GM23338 (cell line): Measurements from ENCODE around the gene SH3GL3. TPM values are rescaled to one million over a fixed set of nuclear protein-coding genes. Genes with fewer than 3 reads are reported as not detected.

Experiments used
- ATAC-seq: fragments of 200-7000 bp; cut with Tn5 transposase; 3 replicates; pipeline ENCODE4 v1.9.1; 2020
- DNase-seq: peaks from one replicate; pipeline ENCODE4 v3.0.0-alpha.2; 2015; ENCODE audit warnings: low spot score
- H2AFZ ChIP-seq: fragments of 200-600 bp; sonication (generic); 2 replicates; pipeline ENCODE4 v1.8.0; 2016; ENCODE audit warnings: antibody characterized with exemption, mild to moderate bottlenecking, moderate library complexity
- H3F3A ChIP-seq: fragments of 200-600 bp; sonication (generic); replicated peaks from 2 replicates; pipeline ENCODE4 v1.8.0; 2017; ENCODE audit warnings: antibody characterized with exemption, mixed run types, low read depth
- H3K27ac ChIP-seq: fragments of 200-600 bp; sonication (generic); 2 replicates; pipeline ENCODE4 v1.6.1; 2016; ENCODE audit warnings: low read depth
- H3K27me3 ChIP-seq: fragments of 200-600 bp; sonication (generic); 2 replicates; pipeline ENCODE4 v1.8.0; 2016; ENCODE audit warnings: mild to moderate bottlenecking, mixed run types, moderate library complexity; ENCODE audit not compliant: insufficient read depth
- H3K36me3 ChIP-seq: fragments of 200-600 bp; sonication (generic); 2 replicates; pipeline ENCODE4 v1.8.0; 2016; ENCODE audit warnings: mild to moderate bottlenecking; ENCODE audit not compliant: insufficient read depth
- H3K4me1 ChIP-seq: fragments of 200-600 bp; sonication (generic); 2 replicates; pipeline ENCODE4 v1.8.0; 2016; ENCODE audit warnings: mild to moderate bottlenecking, moderate library complexity; ENCODE audit not compliant: insufficient read depth
- H3K4me2 ChIP-seq: fragments of 200-600 bp; sonication (generic); 2 replicates; pipeline ENCODE4 v1.7.1; 2017; ENCODE audit warnings: mixed run types
- H3K4me3 ChIP-seq: fragments of 200-600 bp; sonication (generic); 2 replicates; pipeline ENCODE4 v1.6.1; 2016; ENCODE audit warnings: mixed run types
- H3K79me2 ChIP-seq: fragments of 200-600 bp; sonication (generic); replicated peaks from 2 replicates; pipeline ENCODE4 v1.8.0; 2017; ENCODE audit warnings: mild to moderate bottlenecking; ENCODE audit not compliant: insufficient read depth
- H3K9me2 ChIP-seq: fragments of 200-600 bp; sonication (generic); 2 replicates; pipeline ENCODE4 v1.8.0; 2017; ENCODE audit not compliant: insufficient read depth
- H4K20me1 ChIP-seq: fragments of 200-600 bp; sonication (generic); replicated peaks from 2 replicates; pipeline ENCODE4 v1.8.0; 2017; ENCODE audit warnings: mild to moderate bottlenecking; ENCODE audit not compliant: insufficient read depth
- H3K27ac Mint-ChIP-seq: 2 replicates; pipeline ENCODE4 v1.8.0; 2020; ENCODE audit warnings: inconsistent platforms, mild to moderate bottlenecking, moderate library complexity, mixed read lengths
- H3K27me3 Mint-ChIP-seq: 3 replicates; pipeline ENCODE4 v1.8.0; 2022; ENCODE audit warnings: low read depth, mild to moderate bottlenecking, moderate library complexity, mixed read lengths, inconsistent platforms; ENCODE audit not compliant: insufficient read depth, poor library complexity
- H3K36me3 Mint-ChIP-seq: 3 replicates; pipeline ENCODE4 v1.8.0; 2021; ENCODE audit warnings: low read depth, mild to moderate bottlenecking, inconsistent platforms, moderate library complexity, mixed read lengths
- H3K4me1 Mint-ChIP-seq: 3 replicates; pipeline ENCODE4 v1.8.0; 2020; ENCODE audit warnings: mild to moderate bottlenecking, inconsistent platforms, mixed read lengths
- H3K4me3 Mint-ChIP-seq: 3 replicates; pipeline ENCODE4 v1.8.0; 2021; ENCODE audit warnings: moderate library complexity, mild to moderate bottlenecking, inconsistent platforms, mixed read lengths
- H3K9me3 Mint-ChIP-seq: 3 replicates; pipeline ENCODE4 v1.8.0; 2020; ENCODE audit warnings: moderate library complexity, mild to moderate bottlenecking, inconsistent platforms, mixed read lengths
- CREB1 ChIP-seq: fragments of 250-450 bp; sonication (Bioruptor Pico); IDR thresholded peaks from 2 replicates; pipeline ENCODE4 v1.5.0; 2020; ENCODE audit warnings: low read depth, mild to moderate bottlenecking, moderate library complexity
- EZH2 ChIP-seq: fragments of 200-600 bp; sonication (generic); IDR thresholded peaks from one replicate; pipeline ENCODE4 v1.8.0; 2017; ENCODE audit warnings: antibody characterized with exemption, mild to moderate bottlenecking, low read depth; ENCODE audit not compliant: unreplicated experiment
- JUNB ChIP-seq: IDR thresholded peaks from one replicate; pipeline ENCODE4 v1.6.1; 2016; ENCODE audit warnings: antibody characterized with exemption; ENCODE audit not compliant: unreplicated experiment
- POLR2AphosphoS5 ChIP-seq: IDR thresholded peaks from 2 replicates; pipeline ENCODE4 v1.6.1; 2016; ENCODE audit warnings: antibody characterized with exemption, low read depth
- REST ChIP-seq: IDR thresholded peaks from one replicate; pipeline ENCODE4 v1.6.1; 2018; ENCODE audit warnings: antibody characterized with exemption; ENCODE audit not compliant: unreplicated experiment
- STAT1 ChIP-seq: IDR thresholded peaks from one replicate; pipeline ENCODE4 v1.6.1; 2016; ENCODE audit warnings: antibody characterized with exemption; ENCODE audit not compliant: unreplicated experiment
- ZNF114 ChIP-seq: fragments of 250-450 bp; sonication (Bioruptor Pico); IDR thresholded peaks from 2 replicates; pipeline ENCODE4 v1.5.0; 2020; ENCODE audit warnings: mild to moderate bottlenecking, moderate library complexity
- ZNF331 ChIP-seq: fragments of 250-450 bp; sonication (Bioruptor Pico); IDR thresholded peaks from 2 replicates; pipeline ENCODE4 v1.5.0; 2020; ENCODE audit warnings: low read depth, mild to moderate bottlenecking, moderate library complexity
- polyA plus RNA-seq: library from polyadenylated mRNA; unstranded; fragments of >200 nt; fragmentation: Nextera tagmentation; extraction: Ambion mirVana; gene quantifications from 2 replicates; pipeline ENCODE4 v1.2.1, GENCODE V29; 2016
- total RNA-seq: library from RNA; depleted of rRNA; stranded (reverse); fragments of >200 nt; shearing (Covaris generic); gene quantifications from 2 replicates; pipeline ENCODE4 v1.2.3, GENCODE V29; 2014
- TF ChIP-seq, protein P1 (sequence below): IDR thresholded peaks from 2 replicates; pipeline ENCODE4 v1.6.1; 2016; ENCODE audit warnings: antibody characterized with exemption
- TF ChIP-seq, protein P2 (sequence below), 2 experiments: fragments of 200-600 bp in 1 of 2; sonication (generic) in 1 of 2; conservative IDR thresholded peaks; 2 replicates each; pipeline versions ENCODE4 v1.5.1 to v1.6.1; 2016 to 2017; ENCODE audit warnings: antibody characterized with exemption in 2 of 2, low read depth in 2 of 2, mild to moderate bottlenecking in 2 of 2, moderate library complexity in 1 of 2

The SH3GL3 gene
- total and polyA plus RNA-seq, 2 experiments from 2014 or later, result 15.9 to 21.1 TPM

- TF ChIP-seq, protein P1, sequence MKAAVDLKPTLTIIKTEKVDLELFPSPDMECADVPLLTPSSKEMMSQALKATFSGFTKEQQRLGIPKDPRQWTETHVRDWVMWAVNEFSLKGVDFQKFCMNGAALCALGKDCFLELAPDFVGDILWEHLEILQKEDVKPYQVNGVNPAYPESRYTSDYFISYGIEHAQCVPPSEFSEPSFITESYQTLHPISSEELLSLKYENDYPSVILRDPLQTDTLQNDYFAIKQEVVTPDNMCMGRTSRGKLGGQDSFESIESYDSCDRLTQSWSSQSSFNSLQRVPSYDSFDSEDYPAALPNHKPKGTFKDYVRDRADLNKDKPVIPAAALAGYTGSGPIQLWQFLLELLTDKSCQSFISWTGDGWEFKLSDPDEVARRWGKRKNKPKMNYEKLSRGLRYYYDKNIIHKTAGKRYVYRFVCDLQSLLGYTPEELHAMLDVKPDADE, result no peak
- TF ChIP-seq, protein P2, sequence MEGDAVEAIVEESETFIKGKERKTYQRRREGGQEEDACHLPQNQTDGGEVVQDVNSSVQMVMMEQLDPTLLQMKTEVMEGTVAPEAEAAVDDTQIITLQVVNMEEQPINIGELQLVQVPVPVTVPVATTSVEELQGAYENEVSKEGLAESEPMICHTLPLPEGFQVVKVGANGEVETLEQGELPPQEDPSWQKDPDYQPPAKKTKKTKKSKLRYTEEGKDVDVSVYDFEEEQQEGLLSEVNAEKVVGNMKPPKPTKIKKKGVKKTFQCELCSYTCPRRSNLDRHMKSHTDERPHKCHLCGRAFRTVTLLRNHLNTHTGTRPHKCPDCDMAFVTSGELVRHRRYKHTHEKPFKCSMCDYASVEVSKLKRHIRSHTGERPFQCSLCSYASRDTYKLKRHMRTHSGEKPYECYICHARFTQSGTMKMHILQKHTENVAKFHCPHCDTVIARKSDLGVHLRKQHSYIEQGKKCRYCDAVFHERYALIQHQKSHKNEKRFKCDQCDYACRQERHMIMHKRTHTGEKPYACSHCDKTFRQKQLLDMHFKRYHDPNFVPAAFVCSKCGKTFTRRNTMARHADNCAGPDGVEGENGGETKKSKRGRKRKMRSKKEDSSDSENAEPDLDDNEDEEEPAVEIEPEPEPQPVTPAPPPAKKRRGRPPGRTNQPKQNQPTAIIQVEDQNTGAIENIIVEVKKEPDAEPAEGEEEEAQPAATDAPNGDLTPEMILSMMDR (conservative IDR thresholded peaks at IDR 0.05; ENCODE audit: low read depth in 2 of 2), result no peak
- TF ChIP-seq EZH2 (no peak), POLR2AphosphoS5 (no peak), JUNB (no peak)
Observed at GRCh38 chr15:83655237-83655616, 208.1 kb downstream of the SH3GL3 start (continued).

- Histone ChIP-seq H4K20me1 (no peaks in the 10 kb centered on the region), H3F3A (0 out of 2 replicates have a peak, but pooled peaks cover 4% of the 10 kb centered on the region), H3K79me2 (no peaks in the 10 kb centered on the region), H3K4me1 (peaks cover 4% of the 10 kb centered on the region; the same call in 1 of the 2 replicates), H3K4me2 (no peak overlapping the region), H3K9me2 (no peaks in the 10 kb centered on the region), H3K27me3 (peaks cover 48% of the 10 kb centered on the region), H3K27ac (no peak overlapping the region), H3K4me3 (no peak overlapping the region), H3K36me3 (no peaks in the 10 kb centered on the region; the same call in 1 of the 2 replicates), H2AFZ (no peak overlapping the region)
- Mint-ChIP-seq H3K4me1 (peaks cover 7% of the 10 kb centered on the region), H3K27ac (no peak overlapping the region), H3K9me3 (no peaks in the 10 kb centered on the region), H3K36me3 (no peaks in the 10 kb centered on the region; the same call in 2 of the 3 replicates), H3K27me3 (peaks cover 34% of the 10 kb centered on the region), H3K4me3 (no peak overlapping the region)
- DNase-seq (no peak), ATAC-seq (no peak)
- TF ChIP-seq ZNF114 (no peak), STAT1 (no peak), REST (no peak), CREB1 (CRISPR knock-in tag) (no peak), ZNF331 (no peak)
- TF ChIP-seq, protein P1, result no peak
- TF ChIP-seq, protein P2 (conservative IDR thresholded peaks at IDR 0.05; ENCODE audit: low read depth in 2 of 2), result no peak
Observed at GRCh38 chr15:83656192-83656591, 209.1 kb downstream of the SH3GL3 start.
